NCI-H1417 (cell line): ENCODE measurements around the gene NKIRAS1.
"Not testable (repeated sequence)": the region's sequence is repeated elsewhere in the genome, so short reads cannot be mapped to it uniquely, and the experiment has no call there.

ENCODE experiments used
- DNase-seq, 3 experiments: peaks; one replicate each; lab custom pipeline; 2025; lab: John Stamatoyannopoulos, UW

The NKIRAS1 gene

GRCh38 chr3:23904545-23904944, 12.2 kb downstream of the NKIRAS1 start:
- no peak for DNase-seq

- DNase-seq = no peak
Measured at GRCh38 chr3:23900744-23901143, 16.0 kb downstream of the NKIRAS1 start.

GRCh38 chr3:23895181-23895580, 21.6 kb downstream of the NKIRAS1 start:
- DNase-seq = no peak

- no peak for DNase-seq
Measured at GRCh38 chr3:23894254-23895061, 22.3 kb downstream of the NKIRAS1 start.

- DNase-seq = no peak
Measured at GRCh38 chr3:23889950-23890349, 26.8 kb downstream of the NKIRAS1 start.

- no peak for DNase-seq
Measured at GRCh38 chr3:23889386-23889785, 27.4 kb downstream of the NKIRAS1 start.

- peak in 2 of 3 experiments; percentile 1 to 32 for DNase-seq
Measured at GRCh38 chr3:23888617-23889228, 28.1 kb downstream of the NKIRAS1 start.

GRCh38 chr3:23886311-23886710, 30.5 kb downstream of the NKIRAS1 start:
- DNase-seq = no peak

- no peak for DNase-seq
Measured at GRCh38 chr3:23885210-23885609, 31.6 kb downstream of the NKIRAS1 start.

GRCh38 chr3:23884481-23884880, 32.3 kb downstream of the NKIRAS1 start:
- peak in 1 of 3 experiments; percentile 2 for DNase-seq

- no peak for DNase-seq
Measured at GRCh38 chr3:23882487-23882918, 34.3 kb downstream of the NKIRAS1 start.

- not testable (repeated sequence) for DNase-seq
Measured at GRCh38 chr3:23881993-23882392, 34.8 kb downstream of the NKIRAS1 start.

GRCh38 chr3:23880703-23881339, 36.0 kb downstream of the NKIRAS1 start:
- DNase-seq = peak in 1 of 3 experiments; percentile 9

GRCh38 chr3:23879485-23879884, 37.3 kb downstream of the NKIRAS1 start:
- no peak for DNase-seq

- no peak for DNase-seq
Measured at GRCh38 chr3:23877329-23877980, 39.3 kb downstream of the NKIRAS1 start.

GRCh38 chr3:23876923-23877322, 39.9 kb downstream of the NKIRAS1 start:
- DNase-seq = no peak

GRCh38 chr3:23875113-23875725, 41.6 kb downstream of the NKIRAS1 start:
- DNase-seq = no peak

GRCh38 chr3:23874359-23875112, 42.3 kb downstream of the NKIRAS1 start:
- DNase-seq = no peak

- no peak for DNase-seq
Measured at GRCh38 chr3:23873941-23874340, 42.8 kb downstream of the NKIRAS1 start.

GRCh38 chr3:23872330-23872729, 44.5 kb downstream of the NKIRAS1 start:
- DNase-seq = no peak

- DNase-seq = not testable (repeated sequence)
Measured at GRCh38 chr3:23871361-23871760, 45.4 kb downstream of the NKIRAS1 start.
